ENCODE measurements around the gene PPID. TPM values are rescaled to one million over a fixed set of nuclear protein-coding genes. Genes with fewer than 3 reads are reported as not detected.

PPID gene
- total RNA-seq, 1 experiment from 2014 or later: 34.4 TPM

- Mint-ChIP-seq H3K27ac (ENCODE audit: unreplicated experiment) (peak within 1 kb of the TSS; percentile 89), H3K36me3 (ENCODE audit: insufficient read depth, unreplicated experiment) (peaks cover 24% of the 10 kb centered on the region), H3K9me3 (ENCODE audit: low read depth, unreplicated experiment) (no peaks in the 10 kb centered on the region), H3K4me1 (ENCODE audit: low read depth, unreplicated experiment) (peaks cover 7% of the 10 kb centered on the region), H3K4me3 (ENCODE audit: low read depth, unreplicated experiment) (peak within 1 kb of the TSS; percentile 90), H3K27me3 (ENCODE audit: unreplicated experiment) (no peaks in the 10 kb centered on the region)
- intact Hi-C loops (cut with micrococcal nuclease; ENCODE audit: unreplicated experiment): no loop called here
- CTCF ChIA-PET: no interaction called here
- no peak for DNase-seq
- BruUV-seq (replicated peaks): no TSS peak
- no peak for TF ChIP-seq CTCF (IDR thresholded peaks at IDR 0.05; ENCODE audit: unreplicated experiment)
Measured at GRCh38 chr4:158671665-158671914, 51.6 kb downstream of the PPID start, which contains the start of gene C4orf46. C4orf46 (minus strand) TSS chr4:158671887; CDS start chr4:158671801, 86 bp downstream.

DNA sequence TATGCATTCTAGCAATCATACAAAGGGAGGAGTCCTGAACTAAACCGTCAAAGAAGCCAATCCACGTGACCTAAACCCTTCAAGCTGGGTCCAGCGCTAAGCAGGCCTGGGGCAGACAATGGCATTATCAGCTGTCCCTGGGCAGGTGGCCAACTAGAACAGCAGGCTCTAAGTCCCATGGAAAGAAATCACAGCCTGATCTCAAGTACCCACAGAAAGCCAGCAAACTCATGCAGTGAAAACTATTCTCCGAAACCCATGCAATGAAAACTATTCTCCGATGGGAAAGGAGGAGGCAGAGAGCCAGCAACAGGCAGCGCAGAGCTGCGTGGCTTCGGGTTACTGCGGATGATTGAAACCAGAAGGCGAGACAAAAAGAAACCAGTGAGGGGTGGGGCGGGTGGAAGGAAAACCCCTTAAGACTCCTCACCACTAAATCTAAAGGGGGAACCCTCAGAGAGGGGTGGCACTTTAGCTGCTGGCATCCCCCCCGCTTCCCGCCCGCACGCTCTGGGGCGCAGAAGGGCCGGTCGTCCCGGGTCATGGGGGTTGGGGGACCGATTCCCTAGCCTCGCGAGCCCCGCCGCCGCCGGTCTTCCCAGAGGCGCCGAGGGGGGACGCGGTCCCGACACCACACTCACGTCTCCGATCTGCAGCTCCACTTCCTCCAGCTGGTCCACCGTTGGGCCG, 52.1 kb downstream of the PPID start:
- Mint-ChIP-seq H3K9me3 (ENCODE audit: low read depth, unreplicated experiment) (no peaks in the 10 kb centered on the region), H3K4me3 (ENCODE audit: low read depth, unreplicated experiment) (peak overlapping the region; percentile 90), H3K4me1 (ENCODE audit: low read depth, unreplicated experiment) (peaks cover 7% of the 10 kb centered on the region), H3K36me3 (ENCODE audit: insufficient read depth, unreplicated experiment) (peaks cover 24% of the 10 kb centered on the region), H3K27ac (ENCODE audit: unreplicated experiment) (peak overlapping the region; percentile 89), H3K27me3 (ENCODE audit: unreplicated experiment) (no peaks in the 10 kb centered on the region)
- peak; percentile 50 for DNase-seq
- CTCF ChIA-PET: no interaction called here
- TF ChIP-seq CTCF (IDR thresholded peaks at IDR 0.05; ENCODE audit: unreplicated experiment): no peak
- no TSS peak for BruUV-seq (replicated peaks)
- intact Hi-C loops (cut with micrococcal nuclease; ENCODE audit: unreplicated experiment): no loop called here

- intact Hi-C loops (cut with micrococcal nuclease; ENCODE audit: unreplicated experiment): no loop called here
- Mint-ChIP-seq H3K36me3 (ENCODE audit: insufficient read depth, unreplicated experiment) (peaks cover 24% of the 10 kb centered on the region), H3K9me3 (ENCODE audit: low read depth, unreplicated experiment) (no peaks in the 10 kb centered on the region), H3K27me3 (ENCODE audit: unreplicated experiment) (no peaks in the 10 kb centered on the region), H3K4me1 (ENCODE audit: low read depth, unreplicated experiment) (peaks cover 7% of the 10 kb centered on the region), H3K27ac (ENCODE audit: unreplicated experiment) (no peak overlapping the region), H3K4me3 (ENCODE audit: low read depth, unreplicated experiment) (no peak overlapping the region)
- no peak for DNase-seq
- CTCF ChIA-PET: no interaction called here
- no peak for TF ChIP-seq CTCF (IDR thresholded peaks at IDR 0.05; ENCODE audit: unreplicated experiment)
- BruUV-seq (replicated peaks): no TSS peak
Measured at GRCh38 chr4:158669310-158669709, 53.9 kb downstream of the PPID start.

GRCh38 chr4:158667651-158668198, 55.5 kb downstream of the PPID start:
- peak; percentile 45 for TF ChIP-seq CTCF (IDR thresholded peaks at IDR 0.05; ENCODE audit: unreplicated experiment)
- H3K9me3 Mint-ChIP-seq (ENCODE audit: low read depth, unreplicated experiment): no peaks in the 10 kb centered on the region
- BruUV-seq (replicated peaks): no TSS peak
- no peaks in the 10 kb centered on the region for H3K27me3 Mint-ChIP-seq (ENCODE audit: unreplicated experiment)
- CTCF ChIA-PET: no interaction called here
- H3K36me3 Mint-ChIP-seq (ENCODE audit: insufficient read depth, unreplicated experiment): peaks cover 22% of the 10 kb centered on the region
- DNase-seq: peak; percentile 41
- intact Hi-C loops (cut with micrococcal nuclease; ENCODE audit: unreplicated experiment): no loop called here
- no peak overlapping the region for H3K4me3 Mint-ChIP-seq (ENCODE audit: low read depth, unreplicated experiment)
- no peak overlapping the region for H3K27ac Mint-ChIP-seq (ENCODE audit: unreplicated experiment)
- peaks cover 7% of the 10 kb centered on the region for H3K4me1 Mint-ChIP-seq (ENCODE audit: low read depth, unreplicated experiment)
